ENCODE results near the gene MPV17. TPM values are rescaled to one million over a fixed set of nuclear protein-coding genes. Genes with fewer than 3 reads are reported as not detected.
A peak's percentile ranks its signal among the peaks of the same experiment; 100 is the strongest.

MPV17 gene
- total and polyA plus RNA-seq, 2 of the 13 experiments (the other 11 are each of a cell fraction or from before 2014, with no cell fraction given): 48.9 to 129 TPM

- TF ChIP-seq MYPOP (CRISPR knock-in tag; IDR thresholded peaks at IDR 0.05) (peak; percentile 49; the same call in 1 of the 2 replicates), HMG20B (CRISPR knock-in tag; conservative IDR thresholded peaks at IDR 0.05) (0 out of 2 replicates have a peak, but pooled peaks have one; percentile 35), LBX2 (CRISPR knock-in tag; IDR thresholded peaks at IDR 0.05; ENCODE audit: borderline replicate concordance) (0 out of 2 replicates have a peak, but pooled peaks have one; percentile 46), MAX (IDR thresholded peaks at IDR 0.05) (peak; percentile 96), KLF16 (CRISPR knock-in tag; IDR thresholded peaks at IDR 0.05) (peak in 1 of 2 experiments; percentile 80; a peak in 2 of 4 replicates), ARHGAP35 (CRISPR knock-in tag; IDR thresholded peaks at IDR 0.05; ENCODE audit: borderline replicate concordance) (no peak), KDM4B (CRISPR knock-in tag; IDR thresholded peaks at IDR 0.05) (no peak), ZNF350 (CRISPR knock-in tag; IDR thresholded peaks at IDR 0.05; ENCODE audit: borderline replicate concordance, low read depth) (peak; percentile 62; the same call in 1 of the 2 replicates), PRPF4 (IDR thresholded peaks at IDR 0.05; ENCODE audit: low read depth, low read length, poor library complexity, severe bottlenecking) (no peak), BCL6 (CRISPR knock-in tag; IDR thresholded peaks at IDR 0.05) (peak; percentile 57), STAG1 (CRISPR knock-in tag; IDR thresholded peaks at IDR 0.05) (peak; percentile 64), SNAPC4 (CRISPR knock-in tag; IDR thresholded peaks at IDR 0.05) (no peak), FOSL1 (CRISPR knock-in tag; IDR thresholded peaks at IDR 0.05; ENCODE audit: borderline replicate concordance) (peak; percentile 27; the same call in 1 of the 2 replicates), GPN1 (CRISPR knock-in tag; IDR thresholded peaks at IDR 0.05; ENCODE audit: borderline replicate concordance) (no peak), MEIS1 (CRISPR knock-in tag; IDR thresholded peaks at IDR 0.05; ENCODE audit: borderline replicate concordance) (no peak), FOXA3 (CRISPR knock-in tag; IDR thresholded peaks at IDR 0.05) (peak; percentile 63), REL (CRISPR knock-in tag; conservative IDR thresholded peaks at IDR 0.05) (no peak), SP1 (IDR thresholded peaks at IDR 0.05) (no peak), SP1 (CRISPR knock-in tag; IDR thresholded peaks at IDR 0.05) (peak; percentile 79), RNF219 (CRISPR knock-in tag; IDR thresholded peaks at IDR 0.05) (no peak)
Observed at GRCh38 chr2:27264753-27265535, 58.0 kb downstream of the MPV17 start (continued).

Data from HepG2 (cell line).